HepG2 (cell line): ENCODE data around the gene CRK. TPM values are rescaled to one million over a fixed set of nuclear protein-coding genes. Genes with fewer than 3 reads are reported as not detected.

Experiments used
- FOXO4 ChIP-seq: sonication (generic); formaldehyde crosslinking; conservative IDR thresholded peaks from 2 replicates; pipeline ENCODE4 v1.8.1; 2023; ENCODE audit warnings: missing genetic modification reagents
- GLI4 ChIP-seq: sonication (generic); formaldehyde crosslinking; IDR thresholded peaks from 2 replicates; pipeline ENCODE4 v1.5.1; 2020; ENCODE audit warnings: missing genetic modification reagents, mild to moderate bottlenecking, moderate library complexity, borderline replicate concordance
- HHEX ChIP-seq: IDR thresholded peaks from 2 replicates; pipeline ENCODE4 v1.6.1; 2016; ENCODE audit warnings: control low read depth
- IKZF5 ChIP-seq: IDR thresholded peaks from 2 replicates; pipeline ENCODE4 v1.6.1; 2018; ENCODE audit warnings: missing genetic modification reagents, mild to moderate bottlenecking, missing compliant biosample characterization
- KDM1A ChIP-seq: IDR thresholded peaks from 2 replicates; pipeline ENCODE4 v1.6.1; 2016; ENCODE audit warnings: missing compliant biosample characterization
- KLF15 ChIP-seq: sonication (generic); formaldehyde crosslinking; IDR thresholded peaks from 2 replicates; pipeline ENCODE4 v1.8.1; 2023; ENCODE audit warnings: borderline replicate concordance, mild to moderate bottlenecking, inconsistent platforms, missing genetic modification reagents, mixed read lengths
- MTA3 ChIP-seq: sonication (generic); formaldehyde crosslinking; IDR thresholded peaks from 2 replicates; pipeline ENCODE4 v1.4.0; 2020; ENCODE audit warnings: missing genetic modification reagents
- MTF2 ChIP-seq: sonication (generic); formaldehyde crosslinking; IDR thresholded peaks from 2 replicates; pipeline ENCODE4 v1.5.0; 2020; ENCODE audit warnings: missing genetic modification reagents, borderline replicate concordance
- POLR2AphosphoS5 ChIP-seq: IDR thresholded peaks from 2 replicates; pipeline ENCODE4 v1.6.1; 2012; ENCODE audit warnings: low read depth, low read length
- PREB ChIP-seq: sonication (generic); formaldehyde crosslinking; IDR thresholded peaks from 2 replicates; pipeline ENCODE4 v1.4.0; 2020; ENCODE audit warnings: missing genetic modification reagents
- RNF2 ChIP-seq: fragments of 450-650 bp; conservative IDR thresholded peaks from 2 replicates; pipeline ENCODE4 v1.6.1; 2016; ENCODE audit warnings: low read depth
- TBX3 ChIP-seq: fragments of 450-650 bp; IDR thresholded peaks from 2 replicates; pipeline ENCODE4 v1.6.1; 2017; ENCODE audit warnings: antibody characterized with exemption, mild to moderate bottlenecking, inconsistent platforms, borderline replicate concordance
- TP53 ChIP-seq: sonication (generic); formaldehyde crosslinking; conservative IDR thresholded peaks from 2 replicates; pipeline ENCODE4 v1.4.0; 2020; ENCODE audit warnings: missing genetic modification reagents
- ZC3H4 ChIP-seq: sonication (generic); formaldehyde crosslinking; IDR thresholded peaks from 2 replicates; pipeline ENCODE4 v1.4.0; 2020; ENCODE audit warnings: missing genetic modification reagents, borderline replicate concordance
- ZFAT ChIP-seq: sonication (generic); formaldehyde crosslinking; conservative IDR thresholded peaks from 2 replicates; pipeline ENCODE4 v1.8.1; 2023; ENCODE audit warnings: missing genetic modification reagents, inconsistent platforms
- ZKSCAN8 ChIP-seq: IDR thresholded peaks from 2 replicates; pipeline ENCODE4 v1.6.1; 2016; ENCODE audit warnings: borderline replicate concordance, missing genetic modification reagents, missing compliant biosample characterization
- ZNF235 ChIP-seq: sonication (generic); formaldehyde crosslinking; IDR thresholded peaks from 2 replicates; pipeline ENCODE4 v1.8.1; 2023; ENCODE audit warnings: mild to moderate bottlenecking, missing genetic modification reagents, borderline replicate concordance
- ZNF264 ChIP-seq: sonication (generic); formaldehyde crosslinking; IDR thresholded peaks from 2 replicates; pipeline ENCODE4 v1.4.0; 2020; ENCODE audit warnings: missing genetic modification reagents
- ZNF30 ChIP-seq: sonication (generic); formaldehyde crosslinking; IDR thresholded peaks from 2 replicates; pipeline ENCODE4 v1.5.0; 2020; ENCODE audit warnings: mild to moderate bottlenecking, missing genetic modification reagents
- ZNF567 ChIP-seq: sonication (generic); formaldehyde crosslinking; IDR thresholded peaks from 2 replicates; pipeline ENCODE4 v1.8.1; 2023; ENCODE audit warnings: mild to moderate bottlenecking, missing genetic modification reagents, borderline replicate concordance
- ZNF619 ChIP-seq: sonication (generic); formaldehyde crosslinking; IDR thresholded peaks from 2 replicates; pipeline ENCODE4 v1.4.0; 2020; ENCODE audit warnings: mild to moderate bottlenecking, missing genetic modification reagents
- ZNF652 ChIP-seq: IDR thresholded peaks from 2 replicates; pipeline ENCODE4 v1.6.1; 2016; ENCODE audit warnings: low read depth, borderline replicate concordance
- ZNF772 ChIP-seq: sonication (generic); formaldehyde crosslinking; IDR thresholded peaks from 2 replicates; pipeline ENCODE4 v1.5.0; 2020; ENCODE audit warnings: mild to moderate bottlenecking, missing genetic modification reagents
- polyA plus RNA-seq, 8 experiments: library from polyadenylated mRNA; depleted of rRNA in 3 of 8; stranded (reverse) in 7 of 8; unstranded in 1 of 8; fragments of >200 nt; fragmentation: Illumina TruSeq in 4 of 8; extraction: Trizol in 4 of 8; gene quantifications; 2 replicates each; pipeline versions ENCODE4 v1.2.1 to v1.2.3, GENCODE V29; 2011 to 2016; ENCODE audit warnings: low read depth in 4 of 8, missing spikeins in 1 of 8, mixed read lengths in 1 of 8; ENCODE audit not compliant: insufficient read depth in 1 of 8
- total RNA-seq, 5 experiments: library from RNA; depleted of rRNA; stranded (reverse); fragments of >200 nt; fragmentation: Illumina TruSeq; extraction: Trizol; gene quantifications; 2 replicates each; pipeline ENCODE4 v1.2.3, GENCODE V29; 2016; ENCODE audit warnings: low read depth in 1 of 5

CRK gene
- total and polyA plus RNA-seq, 2 of the 13 experiments (the other 11 are each of a cell fraction or from before 2014, with no cell fraction given) = 47.4 to 54.2 TPM

DNA sequence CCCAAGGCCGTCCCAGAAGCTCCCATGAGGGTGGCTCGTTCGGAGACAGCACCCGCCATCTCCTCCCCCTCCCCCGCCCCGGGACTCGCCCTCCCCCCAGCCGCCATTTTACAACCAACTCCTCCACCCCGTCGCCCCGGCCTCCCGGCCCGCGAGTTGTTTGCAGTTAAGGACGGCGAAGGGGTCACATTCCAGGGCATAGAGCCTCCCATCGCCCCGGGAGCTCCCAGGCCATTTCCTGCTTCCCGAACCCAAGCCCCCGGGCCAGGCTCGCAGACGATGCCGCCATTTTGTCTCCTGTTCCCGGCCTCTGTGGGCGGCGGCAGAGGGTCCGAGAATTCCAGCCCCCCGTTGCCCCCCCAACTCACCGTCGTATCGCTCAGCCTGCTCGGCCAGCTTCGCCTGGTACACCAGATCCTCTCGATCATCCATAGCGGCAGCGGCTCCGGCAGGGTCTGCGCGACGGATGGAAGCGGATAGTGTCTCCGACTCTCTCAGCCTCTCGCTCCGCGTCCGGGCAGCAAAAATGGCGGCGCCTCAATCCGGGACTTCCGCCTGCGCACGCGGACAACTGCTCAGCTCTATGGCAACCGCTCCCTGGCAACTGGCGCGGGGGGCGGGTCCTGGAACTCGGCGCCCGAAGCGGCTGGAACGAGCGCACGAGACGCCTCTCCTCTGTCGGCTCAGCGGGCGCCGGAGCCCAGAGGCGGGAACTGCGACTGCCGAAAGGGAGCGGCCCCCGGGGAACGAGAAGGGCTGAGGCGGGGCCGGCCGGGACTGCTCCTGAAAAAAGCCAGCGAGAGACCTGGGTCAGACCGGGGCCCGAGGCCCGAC is 56.1 kb downstream of the CRK start, which contains the start of gene YWHAE (continued):
- TF ChIP-seq MTF2 (CRISPR knock-in tag) (no peak), ZFAT (CRISPR knock-in tag) (no peak), IKZF5 (CRISPR knock-in tag) (peak; percentile 81; the same call in 1 of the 2 replicates), ZNF567 (CRISPR knock-in tag) (no peak; the same call in 1 of the 2 replicates), PREB (CRISPR knock-in tag) (no peak), ZNF619 (CRISPR knock-in tag) (peak; percentile 27; the same call in 1 of the 2 replicates), KDM1A (CRISPR knock-in tag) (no peak), RNF2 (no peak), HHEX (CRISPR knock-in tag) (no peak), ZC3H4 (CRISPR knock-in tag) (no peak), MTA3 (no peak), ZNF772 (CRISPR knock-in tag) (no peak), GLI4 (CRISPR knock-in tag) (no peak), TP53 (CRISPR knock-in tag) (no peak), ZNF264 (no peak), TBX3 (no peak), ZKSCAN8 (CRISPR knock-in tag) (no peak), ZNF652 (CRISPR knock-in tag) (no peak), ZNF235 (no peak), FOXO4 (no peak), KLF15 (CRISPR knock-in tag) (peak; percentile 65; the same call in 1 of the 2 replicates), POLR2AphosphoS5 (peak; percentile 95), ZNF30 (CRISPR knock-in tag) (no peak)
